ENCODE results near the gene RABAC1. TPM values are rescaled to one million over a fixed set of nuclear protein-coding genes. Genes with fewer than 3 reads are reported as not detected.
"Not testable (repeated sequence)": the region's sequence is repeated elsewhere in the genome, so short reads cannot be mapped to it uniquely, and the experiment has no call there.

Gene RABAC1
- polyA plus RNA-seq, 1 donor: 64.5 TPM

DNA sequence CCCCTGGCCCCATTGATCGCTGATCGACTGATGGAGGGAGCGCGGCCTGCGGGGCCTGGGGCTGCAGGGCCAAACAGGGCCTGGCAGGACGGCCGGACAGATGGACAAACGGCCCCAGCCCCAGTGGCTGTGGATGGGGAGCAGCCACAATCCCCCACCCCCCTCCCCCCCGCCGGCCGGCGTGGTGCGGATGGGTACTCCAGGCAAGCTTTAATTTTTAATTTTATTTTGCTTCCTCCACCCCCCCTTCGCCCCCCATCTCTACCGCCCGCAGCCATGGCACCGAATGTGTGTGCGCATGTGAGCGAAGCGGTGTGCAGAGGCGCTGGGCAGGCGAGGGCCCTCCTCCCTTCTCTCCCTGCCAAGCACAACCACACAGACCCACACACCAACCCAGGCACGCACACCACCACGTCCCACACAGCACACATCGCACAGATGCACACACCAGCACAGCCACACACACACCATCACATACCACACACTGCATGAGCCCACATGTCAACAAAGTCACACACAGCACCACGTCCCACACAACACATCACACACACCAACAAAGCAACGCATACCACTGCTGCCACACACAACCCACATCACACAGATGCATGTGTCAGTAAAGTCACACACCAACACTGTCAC lies 43.2 kb downstream of the RABAC1 start:
- no peak for DNase-seq (ENCODE audit: low read depth)

- no peak for DNase-seq (ENCODE audit: low read depth)
Measured at GRCh38 chr19:41915021-41915775, 43.9 kb downstream of the RABAC1 start.

DNA sequence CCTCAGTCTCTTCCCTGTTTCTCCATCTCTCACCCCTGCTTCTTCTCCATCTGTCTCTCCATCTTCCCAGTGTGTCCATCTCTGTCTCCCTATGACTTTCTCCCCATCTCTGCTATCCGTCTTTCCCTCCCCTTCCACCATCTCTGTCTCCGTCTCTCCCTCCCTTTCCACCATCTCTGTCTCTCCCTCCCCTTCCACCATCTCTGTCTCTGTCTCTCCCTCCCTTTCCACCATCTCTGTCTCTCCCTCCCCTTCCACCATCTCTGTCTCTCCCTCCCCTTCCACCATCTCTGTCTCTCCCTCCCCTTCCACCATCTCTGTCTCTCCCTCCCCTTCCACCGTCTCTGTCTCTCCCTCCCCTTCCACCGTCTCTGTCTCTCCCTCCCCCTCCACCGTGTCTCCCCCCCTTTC lies 44.7 kb downstream of the RABAC1 start:
- DNase-seq (ENCODE audit: low read depth): not testable (repeated sequence)

- DNase-seq (ENCODE audit: low read depth): no peak
Measured at GRCh38 chr19:41913538-41914423, 45.3 kb downstream of the RABAC1 start.

- DNase-seq (ENCODE audit: low read depth): no peak
Measured at GRCh38 chr19:41912899-41913537, 46.1 kb downstream of the RABAC1 start.

- DNase-seq (ENCODE audit: low read depth): no peak
Measured at GRCh38 chr19:41911889-41912731, 47.0 kb downstream of the RABAC1 start.

- no peak for DNase-seq (ENCODE audit: low read depth)
Measured at GRCh38 chr19:41910992-41911888, 47.9 kb downstream of the RABAC1 start.

- DNase-seq (ENCODE audit: low read depth): no peak
Measured at GRCh38 chr19:41910240-41910991, 48.7 kb downstream of the RABAC1 start.

- no peak for DNase-seq (ENCODE audit: low read depth)
Measured at GRCh38 chr19:41909706-41910105, 49.4 kb downstream of the RABAC1 start.

- no peak for DNase-seq (ENCODE audit: low read depth)
Measured at GRCh38 chr19:41908724-41909464, 50.2 kb downstream of the RABAC1 start.

GRCh38 chr19:41907994-41908615 lies 51.0 kb downstream of the RABAC1 start:
- no peak for DNase-seq (ENCODE audit: low read depth)

- no peak for DNase-seq (ENCODE audit: low read depth)
Measured at GRCh38 chr19:41906916-41907680, 52.0 kb downstream of the RABAC1 start.

Other genes with a start within 250 kb of the RABAC1 start
- gene CEACAM6, start 203.8 kb downstream of the RABAC1 start, polyA plus RNA-seq (ENCODE audit: insufficient read length): 0.23 TPM
- gene CEACAM3, start 162.7 kb downstream of the RABAC1 start, polyA plus RNA-seq (ENCODE audit: insufficient read length): not detected
- not detected for gene LYPD4, start 114.6 kb downstream of the RABAC1 start, polyA plus RNA-seq (ENCODE audit: insufficient read length)
- not detected for gene DMRTC2, start 114.3 kb downstream of the RABAC1 start, polyA plus RNA-seq (ENCODE audit: insufficient read length)
- gene RPS19, start 99.1 kb downstream of the RABAC1 start, polyA plus RNA-seq (ENCODE audit: insufficient read length): 2,505 TPM
- 0.73 TPM for gene CD79A, start 82.0 kb downstream of the RABAC1 start, polyA plus RNA-seq (ENCODE audit: insufficient read length)
- 34.3 TPM for gene ARHGEF1, start 76.1 kb downstream of the RABAC1 start, polyA plus RNA-seq (ENCODE audit: insufficient read length)
- 0.11 TPM for gene ERFL, start 30.9 kb downstream of the RABAC1 start, polyA plus RNA-seq (ENCODE audit: insufficient read length)
- 0.61 TPM for gene ATP1A3, start 34.9 kb upstream of the RABAC1 start, polyA plus RNA-seq (ENCODE audit: insufficient read length)
- gene GRIK5, start 110.9 kb upstream of the RABAC1 start, polyA plus RNA-seq (ENCODE audit: insufficient read length): 2.5 TPM
- gene ZNF574, start 116.8 kb upstream of the RABAC1 start, polyA plus RNA-seq (ENCODE audit: insufficient read length): 10.1 TPM
- gene POU2F2, start 173.1 kb upstream of the RABAC1 start, polyA plus RNA-seq (ENCODE audit: insufficient read length): 1.3 TPM